ENCODE data around the gene FBRS. TPM values are rescaled to one million over a fixed set of nuclear protein-coding genes. Genes with fewer than 3 reads are reported as not detected.
"Not testable (repeated sequence)": the region's sequence is repeated elsewhere in the genome, so short reads cannot be mapped to it uniquely, and the experiment has no call there.

Gene FBRS
- total RNA-seq, 1 experiment from 2014 or later: 18.2 TPM

GRCh38 chr16:30637139-30637538 lies 21.1 kb upstream of the FBRS start:
- in situ Hi-C loops (cut with HindIII; ENCODE audit: low pct_unique_long_range_greater_than_20kb, low sequenced_read_pairs); DNase-seq (ENCODE audit: low read depth): not testable (repeated sequence)

- peak; percentile 55 for DNase-seq (ENCODE audit: low read depth)
- in situ Hi-C loops (cut with HindIII; ENCODE audit: low pct_unique_long_range_greater_than_20kb, low sequenced_read_pairs): no loop called here
Observed at GRCh38 chr16:30637944-30638343, 20.3 kb upstream of the FBRS start.

- in situ Hi-C loops (cut with HindIII; ENCODE audit: low pct_unique_long_range_greater_than_20kb, low sequenced_read_pairs): no loop called here
- DNase-seq (ENCODE audit: low read depth): peak; percentile 35
Observed at GRCh38 chr16:30641378-30641982, 16.8 kb upstream of the FBRS start.

GRCh38 chr16:30644334-30644830 lies 13.8 kb upstream of the FBRS start:
- in situ Hi-C loops (cut with HindIII; ENCODE audit: low pct_unique_long_range_greater_than_20kb, low sequenced_read_pairs): no loop called here
- no peak for DNase-seq (ENCODE audit: low read depth)

- no peak for DNase-seq (ENCODE audit: low read depth)
- in situ Hi-C loops (cut with HindIII; ENCODE audit: low pct_unique_long_range_greater_than_20kb, low sequenced_read_pairs): no loop called here
Observed at GRCh38 chr16:30645727-30646126, 12.5 kb upstream of the FBRS start.

GRCh38 chr16:30647274-30647571 lies 11.0 kb upstream of the FBRS start:
- no peak for DNase-seq (ENCODE audit: low read depth)
- in situ Hi-C loops (cut with HindIII; ENCODE audit: low pct_unique_long_range_greater_than_20kb, low sequenced_read_pairs): no loop called here

- no peak for DNase-seq (ENCODE audit: low read depth)
- in situ Hi-C loops (cut with HindIII; ENCODE audit: low pct_unique_long_range_greater_than_20kb, low sequenced_read_pairs): no loop called here
Observed at GRCh38 chr16:30649725-30650368, 8.4 kb upstream of the FBRS start.

- DNase-seq (ENCODE audit: low read depth): peak; percentile 100
- in situ Hi-C loops (cut with HindIII; ENCODE audit: low pct_unique_long_range_greater_than_20kb, low sequenced_read_pairs): no loop called here
Observed at GRCh38 chr16:30650369-30651123, 7.7 kb upstream of the FBRS start, which contains the start of gene PRR14. Gene PRR14, plus strand, starts transcription at chr16:30650960. Its CDS starts 686 bp downstream, at chr16:30651646.

GRCh38 chr16:30651124-30652004 lies 6.9 kb upstream of the FBRS start:
- in situ Hi-C loops (cut with HindIII; ENCODE audit: low pct_unique_long_range_greater_than_20kb, low sequenced_read_pairs): no loop called here
- peak; percentile 72 for DNase-seq (ENCODE audit: low read depth)

- no peak for DNase-seq (ENCODE audit: low read depth)
- in situ Hi-C loops (cut with HindIII; ENCODE audit: low pct_unique_long_range_greater_than_20kb, low sequenced_read_pairs): no loop called here
Observed at GRCh38 chr16:30652005-30652296, 6.3 kb upstream of the FBRS start.

- in situ Hi-C loops (cut with HindIII; ENCODE audit: low pct_unique_long_range_greater_than_20kb, low sequenced_read_pairs): no loop called here
- DNase-seq (ENCODE audit: low read depth): no peak
Observed at GRCh38 chr16:30652718-30653117, 5.5 kb upstream of the FBRS start.

GRCh38 chr16:30654856-30655255 lies 3.4 kb upstream of the FBRS start:
- DNase-seq (ENCODE audit: low read depth): no peak
- in situ Hi-C loops (cut with HindIII; ENCODE audit: low pct_unique_long_range_greater_than_20kb, low sequenced_read_pairs): no loop called here

- in situ Hi-C loops (cut with HindIII; ENCODE audit: low pct_unique_long_range_greater_than_20kb, low sequenced_read_pairs): no loop called here
- no peak for DNase-seq (ENCODE audit: low read depth)
Observed at GRCh38 chr16:30655815-30656347, 2.4 kb upstream of the FBRS start.

GRCh38 chr16:30656388-30656787 lies 1.8 kb upstream of the FBRS start:
- no peak for DNase-seq (ENCODE audit: low read depth)
- in situ Hi-C loops (cut with HindIII; ENCODE audit: low pct_unique_long_range_greater_than_20kb, low sequenced_read_pairs): no loop called here

GRCh38 chr16:30656974-30657865 lies 1.0 kb upstream of the FBRS start:
- no peak for DNase-seq (ENCODE audit: low read depth)
- in situ Hi-C loops (cut with HindIII; ENCODE audit: low pct_unique_long_range_greater_than_20kb, low sequenced_read_pairs): no loop called here

GRCh38 chr16:30658731-30659506 lies 688 bp downstream of the FBRS start:
- in situ Hi-C loops (cut with HindIII; ENCODE audit: low pct_unique_long_range_greater_than_20kb, low sequenced_read_pairs): no loop called here
- peak; percentile 100 for DNase-seq (ENCODE audit: low read depth)
